H1 (cell line): ENCODE data around the gene FBXO21. TPM values are rescaled to one million over a fixed set of nuclear protein-coding genes. Genes with fewer than 3 reads are reported as not detected.

Experiments
- CTCF ChIA-PET: fragments of 300-600 bp; sonication (Branson Sonifier 250); formaldehyde crosslinking; loops from one replicate; lab custom pipeline; 2021; ENCODE audit not compliant: partially characterized antibody; lab: Charles Lee
- POLR2A ChIA-PET: fragments of 300-600 bp; sonication (Branson Sonifier 250); formaldehyde crosslinking; loops from one replicate; lab custom pipeline; 2021; ENCODE audit warnings: inconsistent platforms; ENCODE audit not compliant: partially characterized antibody; lab: Charles Lee
- DNase-seq, 2 experiments: peaks; one replicate each; pipeline versions ENCODE4 v3.0.0 to v3.0.0-alpha.2; 2010 to 2022; ENCODE audit warnings: low spot score in 2 of 2, low read depth in 1 of 2, mixed read lengths in 1 of 2
- FAIRE-seq: peaks from 2 replicates; lab custom pipeline; 2011; peaks lifted over from hg19 to GRCh38; lab: Jason Lieb, UNC
- H2AFZ ChIP-seq: 2 replicates; pipeline ENCODE4 v1.8.1; 2012; ENCODE audit warnings: low read length, inconsistent platforms
- H2AK5ac ChIP-seq: 2 replicates; pipeline ENCODE4 v1.6.1; 2013; ENCODE audit warnings: low read depth, low read length
- H2BK120ac ChIP-seq: replicated peaks from 2 replicates; pipeline ENCODE3; 2013; ENCODE audit warnings: low read depth, low read length, inconsistent platforms
- H2BK12ac ChIP-seq: 2 replicates; pipeline ENCODE4 v1.6.1; 2013; ENCODE audit warnings: low read depth, low read length
- H2BK15ac ChIP-seq: 2 replicates; pipeline ENCODE4 v1.6.1; 2013; ENCODE audit warnings: low read length
- H2BK20ac ChIP-seq: 2 replicates; pipeline ENCODE4 v1.6.1; 2013; ENCODE audit warnings: low read length
- H2BK5ac ChIP-seq: 2 replicates; pipeline ENCODE4 v1.6.1; 2013; ENCODE audit warnings: low read depth, low read length
- H3K14ac ChIP-seq: 2 replicates; pipeline ENCODE4 v1.6.1; 2013; ENCODE audit warnings: inconsistent platforms; ENCODE audit not compliant: insufficient read length
- H3K18ac ChIP-seq: 2 replicates; pipeline ENCODE4 v1.6.1; 2013; ENCODE audit warnings: low read length; ENCODE audit errors: extremely low read depth
- H3K23ac ChIP-seq: 2 replicates; pipeline ENCODE4 v1.6.1; 2013; ENCODE audit warnings: inconsistent platforms; ENCODE audit not compliant: insufficient read length
- H3K23me2 ChIP-seq: 2 replicates; pipeline ENCODE4 v1.6.1; 2013; ENCODE audit warnings: low read depth, low read length
- H3K27ac ChIP-seq: 2 replicates; pipeline ENCODE4 v1.6.1; 2011; ENCODE audit warnings: low read depth, low read length, inconsistent platforms
- H3K27me3 ChIP-seq, 4 experiments: replicated peaks in 1 of 4; 1 replicate in 1 of 4; 2 replicates in 3 of 4; pipeline versions ENCODE4 v1.6.1 to v1.8.1; 2011 to 2013; ENCODE audit warnings: low read length in 3 of 4, mild to moderate bottlenecking in 3 of 4, inconsistent platforms in 2 of 4, mixed read lengths in 2 of 4, moderate library complexity in 1 of 4; ENCODE audit not compliant: control insufficient read depth in 3 of 4, insufficient read depth in 3 of 4; ENCODE audit errors: extremely low read depth in 1 of 4
- H3K36me3 ChIP-seq, 4 experiments: 2 replicates each; pipeline versions ENCODE4 v1.6.1 to v1.8.1; 2011 to 2013; ENCODE audit warnings: mild to moderate bottlenecking in 4 of 4, low read length in 3 of 4, moderate library complexity in 2 of 4, control low read depth in 1 of 4, inconsistent platforms in 1 of 4; ENCODE audit not compliant: insufficient read depth in 4 of 4, control insufficient read depth in 2 of 4
- H3K4ac ChIP-seq: replicated peaks from 2 replicates; pipeline ENCODE3; 2013; ENCODE audit warnings: low read length, low read depth, mixed read lengths, inconsistent platforms; ENCODE audit not compliant: insufficient read length
- H3K4me1 ChIP-seq, 4 experiments: replicated peaks in 1 of 4; 1 replicate in 1 of 4; 2 replicates in 3 of 4; pipeline versions ENCODE4 v1.6.1 to v1.8.1; 2011 to 2013; ENCODE audit warnings: low read length in 3 of 4, inconsistent platforms in 2 of 4, mixed read lengths in 1 of 4; ENCODE audit not compliant: insufficient read depth in 4 of 4, control insufficient read depth in 3 of 4
- H3K4me2 ChIP-seq, 2 experiments: 2 replicates each; pipeline versions ENCODE4 v1.6.1 to v1.8.1; 2011 to 2013; ENCODE audit warnings: low read depth in 2 of 2, low read length in 2 of 2, control low read depth in 1 of 2, inconsistent platforms in 1 of 2, mild to moderate bottlenecking in 1 of 2; ENCODE audit not compliant: insufficient read depth in 1 of 2
- H3K4me3 ChIP-seq, 4 experiments: fragments of 200-600, 300-600 bp in 1 of 4; sonication (generic), shearing (Covaris generic), sonication (Bioruptor Twin) in 1 of 4; 2 replicates each; pipeline versions ENCODE4 v1.5.1 to v1.8.1; 2011 to 2016; ENCODE audit warnings: low read length in 4 of 4, low read depth in 3 of 4, control low read depth in 2 of 4, inconsistent platforms in 2 of 4, mild to moderate bottlenecking in 2 of 4, mixed read lengths in 1 of 4, moderate library complexity in 1 of 4; ENCODE audit not compliant: insufficient read depth in 2 of 4; ENCODE audit errors: extremely low read depth in 1 of 4
- H3K56ac ChIP-seq: replicated peaks from 2 replicates; pipeline ENCODE3; 2013; ENCODE audit warnings: low read depth, mild to moderate bottlenecking, mixed read lengths, low read length, inconsistent platforms; ENCODE audit not compliant: insufficient read length
- H3K79me1 ChIP-seq: 2 replicates; pipeline ENCODE4 v1.6.1; 2013; ENCODE audit warnings: low read depth, low read length, control low read depth
- H3K79me2 ChIP-seq, 2 experiments: 2 replicates each; pipeline versions ENCODE4 v1.6.1 to v1.8.1; 2012 to 2013; ENCODE audit warnings: low read length in 2 of 2, mild to moderate bottlenecking in 2 of 2, inconsistent platforms in 1 of 2; ENCODE audit not compliant: insufficient read depth in 2 of 2, control insufficient read depth in 1 of 2
- H3K9ac ChIP-seq, 4 experiments: replicated peaks in 1 of 4; 1 replicate in 1 of 4; 2 replicates in 3 of 4; pipeline versions ENCODE4 v1.6.1 to v1.8.1; 2011 to 2013; ENCODE audit warnings: low read depth in 3 of 4, low read length in 3 of 4, control low read depth in 2 of 4, mild to moderate bottlenecking in 2 of 4, moderate library complexity in 2 of 4, inconsistent platforms in 1 of 4; ENCODE audit errors: extremely low read depth in 1 of 4
- H3K9me3 ChIP-seq, 2 experiments: 2 replicates each; pipeline versions ENCODE4 v1.6.1 to v1.8.1; 2012 to 2013; ENCODE audit warnings: mild to moderate bottlenecking in 2 of 2, moderate library complexity in 2 of 2, control low read depth in 1 of 2, inconsistent platforms in 1 of 2, low read depth in 1 of 2, low read length in 1 of 2, mixed read lengths in 1 of 2; ENCODE audit not compliant: insufficient read depth in 2 of 2
- H4K20me1 ChIP-seq, 2 experiments: replicated peaks in 1 of 2; 2 replicates each; pipeline versions ENCODE3 to v1.8.1; 2011 to 2013; ENCODE audit warnings: inconsistent platforms in 2 of 2, low read length in 2 of 2, mild to moderate bottlenecking in 1 of 2; ENCODE audit not compliant: insufficient read depth in 2 of 2, control insufficient read depth in 1 of 2
- H4K5ac ChIP-seq: 2 replicates; pipeline ENCODE4 v1.6.1; 2013; ENCODE audit warnings: low read length, low read depth, mixed read lengths, inconsistent platforms; ENCODE audit not compliant: insufficient read length
- H4K8ac ChIP-seq: 2 replicates; pipeline ENCODE4 v1.8.0; 2013; ENCODE audit warnings: mild to moderate bottlenecking, moderate library complexity, low read length, inconsistent platforms; ENCODE audit not compliant: insufficient read depth; ENCODE audit errors: extremely low read depth
- H4K91ac ChIP-seq: replicated peaks from 2 replicates; pipeline ENCODE3; 2013; ENCODE audit warnings: low read length, mixed read lengths, inconsistent platforms; ENCODE audit not compliant: insufficient read length
- HDAC6 ChIP-seq: IDR thresholded peaks from one replicate; pipeline ENCODE4 v1.7.1; 2012; ENCODE audit warnings: low read depth, mild to moderate bottlenecking, inconsistent platforms, low read length, moderate library complexity
- JUN ChIP-seq: IDR thresholded peaks from 2 replicates; pipeline ENCODE4 v1.6.1; 2011; ENCODE audit warnings: low read depth, mild to moderate bottlenecking, improper control_type of control experiment, low read length
- KDM4A ChIP-seq: IDR thresholded peaks from one replicate; pipeline ENCODE4 v1.7.1; 2012; ENCODE audit warnings: low read depth, mild to moderate bottlenecking, moderate library complexity, low read length, inconsistent platforms; ENCODE audit not compliant: severe bottlenecking
- NANOG ChIP-seq: IDR thresholded peaks from 2 replicates; pipeline ENCODE4 v1.6.1; 2011; ENCODE audit warnings: low read length, low read depth, mild to moderate bottlenecking, inconsistent platforms; ENCODE audit not compliant: insufficient read depth, poor library complexity, severe bottlenecking
- SIN3A ChIP-seq, 2 experiments: IDR thresholded peaks in 1 of 2; conservative IDR thresholded peaks in 1 of 2; 2 replicates each; pipeline ENCODE4 v1.6.1; 2011 to 2012; ENCODE audit warnings: low read length in 2 of 2, improper control_type of control experiment in 1 of 2, low read depth in 1 of 2, mild to moderate bottlenecking in 1 of 2
- SP2 ChIP-seq: IDR thresholded peaks from 2 replicates; pipeline ENCODE4 v1.6.1; 2012; ENCODE audit warnings: mild to moderate bottlenecking, low read length, inconsistent platforms
- TBP ChIP-seq: IDR thresholded peaks from 2 replicates; pipeline ENCODE4 v1.6.1; 2011; ENCODE audit warnings: low read depth, low read length, improper control_type of control experiment
- TCF12 ChIP-seq: IDR thresholded peaks from 2 replicates; pipeline ENCODE4 v1.6.1; 2011; ENCODE audit warnings: low read depth, mild to moderate bottlenecking, low read length
- TEAD4 ChIP-seq: IDR thresholded peaks from 2 replicates; pipeline ENCODE4 v1.6.1; 2012; ENCODE audit warnings: low read depth, low read length, inconsistent platforms, mixed read lengths
- WGBS, 2 experiments: shearing (Covaris generic) in 1 of 2; methylation state at CpG; one replicate each; pipeline versions ENCODE4 v1.1.6 to v1.1.7; 2013 to 2015; ENCODE audit warnings: low lambda C conversion rate in 2 of 2, mixed read lengths in 2 of 2, inconsistent platforms in 1 of 2, low coverage in 1 of 2, missing lambda C conversion rate in 1 of 2; ENCODE audit not compliant: insufficient replicate concordance in 2 of 2, insufficient coverage in 1 of 2, insufficient read length in 1 of 2; ENCODE audit errors: extremely low coverage in 1 of 2, missing lambda C conversion rate in 1 of 2; 5-methylcytosine and 5-hydroxymethylcytosine counted together
- polyA plus RNA-seq, 7 experiments: library from polyadenylated mRNA; depleted of rRNA in 3 of 7; stranded (reverse) in 5 of 7; unstranded in 2 of 7; fragments of >200 nt in 5 of 7; fragments of 200-250 nt in 2 of 7; gene quantifications; 1 replicate in 5 of 7; 2 replicates in 1 of 7; 4 replicates in 1 of 7; pipeline versions ENCODE4 v1.2.1 to v1.2.3, GENCODE V29; 2011 to 2013; ENCODE audit warnings: missing spikeins in 2 of 7, mixed read lengths in 2 of 7
- total RNA-seq: library from RNA; stranded (reverse); fragmentation: NEBNext Ultra II Directional; extraction: Animal tissue kit (Norgen Biotek cat#: 25700); gene quantifications from 2 replicates; pipeline ENCODE4 v1.2.1, GENCODE V29; 2021
- TF ChIP-seq, protein P1 (sequence below): IDR thresholded peaks from 2 replicates; pipeline ENCODE4 v1.6.1; 2012; ENCODE audit warnings: inconsistent platforms
- TF ChIP-seq, protein P2 (sequence below): IDR thresholded peaks from 2 replicates; pipeline ENCODE4 v1.6.1; 2011; ENCODE audit warnings: low read depth, mild to moderate bottlenecking, low read length; ENCODE audit not compliant: insufficient read depth

Gene FBXO21
- total and polyA plus RNA-seq, 2 of the 8 experiments (the other 6 are each of a cell fraction or from before 2014, with no cell fraction given), result 57.0 to 80.6 TPM

DNA sequence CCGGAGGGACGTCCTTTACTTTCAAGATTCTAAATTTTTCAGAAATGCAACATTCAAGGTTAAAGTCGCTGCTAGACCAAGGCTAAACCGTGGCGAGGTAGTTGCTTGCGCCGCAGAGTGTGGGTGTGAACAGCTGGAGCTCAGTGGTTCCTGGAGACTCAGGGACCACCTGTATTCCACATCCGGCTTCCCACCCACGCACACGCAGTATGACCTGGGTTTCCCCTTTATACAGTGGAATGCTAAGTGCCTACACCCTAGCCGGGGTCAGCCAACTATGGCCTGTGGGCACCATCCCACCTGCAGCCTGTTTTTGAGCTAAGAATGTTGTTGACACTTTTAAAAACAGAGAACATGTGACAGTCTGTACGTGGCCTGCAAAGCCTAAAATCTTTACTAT, 48.2 kb downstream of the FBXO21 start:
- Histone ChIP-seq H2BK5ac (no peak overlapping the region), H3K27me3 (no peaks in the 10 kb centered on the region), H2AK5ac (no peak overlapping the region), H2AFZ (no peak overlapping the region), H3K4me3 (no peak overlapping the region), H4K91ac (no peak overlapping the region), H3K79me2 (no peaks in the 10 kb centered on the region), H3K36me3 (peaks cover 3 to 23% (median 7%) of the 10 kb centered on the region in 4 experiments; a peak in 6 of 8 replicates), H2BK120ac (no peak overlapping the region), H3K4me2 (no peak overlapping the region), H3K56ac (no peak overlapping the region), H3K23me2 (no peaks in the 10 kb centered on the region), H2BK15ac (no peak overlapping the region), H4K8ac (no peak overlapping the region), H3K14ac (no peak overlapping the region), H3K23ac (no peak overlapping the region), H3K4me1 (peaks cover 0 to 5% (median 0%) of the 10 kb centered on the region in 4 experiments; a peak in 3 of 7 replicates), H2BK20ac (no peak overlapping the region), H3K9me3 (no peaks in the 10 kb centered on the region), H3K4ac (no peak overlapping the region), H3K79me1 (no peaks in the 10 kb centered on the region), H3K9ac (no peak overlapping the region), H3K18ac (no peak overlapping the region), H2BK12ac (no peak overlapping the region), H4K5ac (no peak overlapping the region), H4K20me1 (peaks cover 3 to 5% of the 10 kb centered on the region in 2 experiments), H3K27ac (no peak overlapping the region)
- FAIRE-seq (no peak), DNase-seq (no peak)
- POLR2A ChIA-PET, result no interaction called here
- TF ChIP-seq KDM4A (no peak), HDAC6 (no peak), SP2 (no peak), TBP (no peak), NANOG (no peak), TEAD4 (no peak), TCF12 (no peak), SIN3A (conservative IDR thresholded peaks at IDR 0.05 in 1 of 2, IDR thresholded peaks at IDR 0.05 in 1 of 2; ENCODE audit: low read depth in 1 of 2, low read length in 2 of 2) (no peak), JUN (no peak)
- TF ChIP-seq, protein P1, sequence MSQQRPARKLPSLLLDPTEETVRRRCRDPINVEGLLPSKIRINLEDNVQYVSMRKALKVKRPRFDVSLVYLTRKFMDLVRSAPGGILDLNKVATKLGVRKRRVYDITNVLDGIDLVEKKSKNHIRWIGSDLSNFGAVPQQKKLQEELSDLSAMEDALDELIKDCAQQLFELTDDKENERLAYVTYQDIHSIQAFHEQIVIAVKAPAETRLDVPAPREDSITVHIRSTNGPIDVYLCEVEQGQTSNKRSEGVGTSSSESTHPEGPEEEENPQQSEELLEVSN, result no peak
- TF ChIP-seq, protein P2, sequence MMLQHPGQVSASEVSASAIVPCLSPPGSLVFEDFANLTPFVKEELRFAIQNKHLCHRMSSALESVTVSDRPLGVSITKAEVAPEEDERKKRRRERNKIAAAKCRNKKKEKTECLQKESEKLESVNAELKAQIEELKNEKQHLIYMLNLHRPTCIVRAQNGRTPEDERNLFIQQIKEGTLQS, result no peak
- CTCF ChIA-PET, result interaction anchor here (0.7 to 2.0 kb wide), 7 partner anchors 9 to 201 kb away, joined by 4 to 12 read pairs (median 5); no protein-coding TSS in a partner anchor
- WGBS, 2 experiments, result 90% methylated on average over 12 of the region's 12 CpGs; no CpG with 5 or more reads in 1 of the 2 experiments
